OCI-LY7 (cell line): Measurements from ENCODE around the gene SLC6A18. TPM values are rescaled to one million over a fixed set of nuclear protein-coding genes. Genes with fewer than 3 reads are reported as not detected.

Experiments
- BruUV-seq: library from RNA; stranded (reverse); fragments of 400-500 nt; replicated peaks from 2 replicates; lab custom pipeline; 2021; lab: Mats Ljungman, UMichigan
- CTCF ChIA-PET: fragments of 300-600 bp; sonication (Branson Sonifier 250); formaldehyde crosslinking; loops from one replicate; lab custom pipeline; 2022; ENCODE audit warnings: antibody characterized with exemption; ENCODE audit not compliant: unreplicated experiment; lab: Charles Lee
- POLR2A ChIA-PET: fragments of 300-600 bp; sonication (Branson Sonifier 250); formaldehyde crosslinking; loops from one replicate; lab custom pipeline; 2022; ENCODE audit warnings: antibody characterized with exemption; lab: Charles Lee
- DNase-seq: peaks from one replicate; pipeline ENCODE4 v3.0.0-alpha.2; 2015; ENCODE audit warnings: low spot score
- H2AFZ ChIP-seq: fragments of 200-600 bp; sonication (generic), shearing (Covaris generic); 2 replicates; pipeline ENCODE4 v1.6.1; 2014; ENCODE audit warnings: mild to moderate bottlenecking, antibody characterized with exemption, low read length, moderate library complexity
- H3K27ac ChIP-seq: fragments of 200-600 bp; sonication (generic); 2 replicates; pipeline ENCODE4 v1.5.1; 2014; ENCODE audit warnings: mixed run types, low read depth, mild to moderate bottlenecking, moderate library complexity, low read length, inconsistent platforms; ENCODE audit not compliant: poor library complexity, severe bottlenecking
- H3K36me3 ChIP-seq: fragments of 200-600 bp; sonication (generic); 2 replicates; pipeline ENCODE4 v1.6.1; 2014; ENCODE audit warnings: mild to moderate bottlenecking, antibody characterized with exemption, low read length, moderate library complexity, mixed read lengths; ENCODE audit not compliant: insufficient read depth
- H3K4me1 ChIP-seq: fragments of 200-600 bp; sonication (generic); 2 replicates; pipeline ENCODE4 v1.5.1; 2014; ENCODE audit warnings: mild to moderate bottlenecking, low read length; ENCODE audit not compliant: insufficient read depth, poor library complexity, severe bottlenecking
- H3K4me2 ChIP-seq: fragments of 200-600 bp; sonication (generic); 2 replicates; pipeline ENCODE4 v1.6.1; 2014; ENCODE audit warnings: mild to moderate bottlenecking, low read length
- H3K4me3 ChIP-seq: fragments of 200-600 bp; sonication (generic); 2 replicates; pipeline ENCODE4 v1.5.1; 2014; ENCODE audit warnings: mild to moderate bottlenecking, low read depth, low read length; ENCODE audit not compliant: poor library complexity, severe bottlenecking
- H3K79me2 ChIP-seq: fragments of 200-600 bp; sonication (generic); 2 replicates; pipeline ENCODE4 v1.6.1; 2016; ENCODE audit warnings: low read depth, mild to moderate bottlenecking, low read length, moderate library complexity, mixed read lengths; ENCODE audit not compliant: insufficient read depth
- H3K9me2 ChIP-seq: fragments of 200-600 bp; sonication (generic); 2 replicates; pipeline ENCODE4 v1.6.1; 2016; ENCODE audit warnings: mild to moderate bottlenecking, low read length, mixed read lengths; ENCODE audit not compliant: insufficient read depth
- H3K9me3 ChIP-seq: fragments of 200-600 bp; sonication (generic); 2 replicates; pipeline ENCODE4 v1.6.1; 2014; ENCODE audit warnings: mild to moderate bottlenecking, mixed run types, low read length, mixed read lengths
- H4K20me1 ChIP-seq: fragments of 200-600 bp; sonication (generic); 2 replicates; pipeline ENCODE4 v1.6.1; 2014; ENCODE audit warnings: mild to moderate bottlenecking, antibody characterized with exemption, low read length, moderate library complexity, mixed read lengths; ENCODE audit not compliant: insufficient read depth
- EZH2phosphoT487 ChIP-seq: fragments of 200-600 bp; sonication (generic); IDR thresholded peaks from 2 replicates; pipeline ENCODE4 v1.6.1; 2018; ENCODE audit warnings: low read depth, borderline replicate concordance, mild to moderate bottlenecking, mixed run types, antibody characterized with exemption, low read length, moderate library complexity, mixed read lengths
- intact Hi-C: fragments of 100-400 bp; cut with micrococcal nuclease; formaldehyde crosslinking; loops from one replicate; pipeline ENCODE4 v1.10.0; 2022; ENCODE audit not compliant: unreplicated experiment
- total RNA-seq, 2 experiments: library from RNA; depleted of rRNA in 1 of 2; stranded (reverse); fragments of >200 nt in 1 of 2; shearing (Covaris generic) in 1 of 2; gene quantifications; 2 replicates each; pipeline ENCODE4 v1.2.3, GENCODE V29; 2014 to 2022
- TF ChIP-seq, protein P1 (sequence below): fragments of 200-600 bp; sonication (generic); conservative IDR thresholded peaks from 2 replicates; pipeline ENCODE4 v1.5.1; 2014; ENCODE audit warnings: mild to moderate bottlenecking, antibody characterized with exemption, low read length, moderate library complexity, mixed read lengths

The SLC6A18 gene
- total RNA-seq, 2 experiments from 2014 or later = not detected

DNA sequence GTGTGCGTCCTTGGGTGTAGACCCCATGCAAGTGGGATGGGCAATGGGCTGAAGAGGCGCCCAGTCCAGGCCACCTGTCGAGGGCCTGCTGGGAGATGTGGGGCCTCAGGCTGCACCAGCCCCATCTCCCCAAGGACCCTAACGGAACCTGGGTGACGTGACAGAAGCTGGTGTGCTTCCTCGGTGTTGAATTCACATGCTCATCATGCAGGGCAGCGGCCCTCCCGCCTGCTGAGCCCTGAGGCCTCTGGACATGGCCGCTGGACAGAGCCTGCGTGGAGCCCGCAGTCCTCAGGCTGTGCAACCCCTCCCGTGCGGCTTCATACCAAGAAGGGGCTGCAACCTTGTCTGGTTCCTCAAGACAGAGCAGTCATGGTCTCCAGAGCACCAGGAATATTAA lies 42.9 kb downstream of the SLC6A18 start:
- Histone ChIP-seq H3K4me2 (no peak overlapping the region), H3K27ac (no peak overlapping the region), H3K9me2 (no peaks in the 10 kb centered on the region), H3K9me3 (no peaks in the 10 kb centered on the region), H3K79me2 (no peaks in the 10 kb centered on the region), H3K4me3 (no peak overlapping the region), H2AFZ (no peak overlapping the region), H4K20me1 (no peaks in the 10 kb centered on the region; the same call in 1 of the 2 replicates), H3K36me3 (peaks cover 90% of the 10 kb centered on the region), H3K4me1 (no peaks in the 10 kb centered on the region)
- intact Hi-C loops = no loop called here
- TF ChIP-seq, protein P1, sequence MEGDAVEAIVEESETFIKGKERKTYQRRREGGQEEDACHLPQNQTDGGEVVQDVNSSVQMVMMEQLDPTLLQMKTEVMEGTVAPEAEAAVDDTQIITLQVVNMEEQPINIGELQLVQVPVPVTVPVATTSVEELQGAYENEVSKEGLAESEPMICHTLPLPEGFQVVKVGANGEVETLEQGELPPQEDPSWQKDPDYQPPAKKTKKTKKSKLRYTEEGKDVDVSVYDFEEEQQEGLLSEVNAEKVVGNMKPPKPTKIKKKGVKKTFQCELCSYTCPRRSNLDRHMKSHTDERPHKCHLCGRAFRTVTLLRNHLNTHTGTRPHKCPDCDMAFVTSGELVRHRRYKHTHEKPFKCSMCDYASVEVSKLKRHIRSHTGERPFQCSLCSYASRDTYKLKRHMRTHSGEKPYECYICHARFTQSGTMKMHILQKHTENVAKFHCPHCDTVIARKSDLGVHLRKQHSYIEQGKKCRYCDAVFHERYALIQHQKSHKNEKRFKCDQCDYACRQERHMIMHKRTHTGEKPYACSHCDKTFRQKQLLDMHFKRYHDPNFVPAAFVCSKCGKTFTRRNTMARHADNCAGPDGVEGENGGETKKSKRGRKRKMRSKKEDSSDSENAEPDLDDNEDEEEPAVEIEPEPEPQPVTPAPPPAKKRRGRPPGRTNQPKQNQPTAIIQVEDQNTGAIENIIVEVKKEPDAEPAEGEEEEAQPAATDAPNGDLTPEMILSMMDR = no peak
- no peak for TF ChIP-seq EZH2phosphoT487
- DNase-seq = no peak
- BruUV-seq = no TSS peak
- ChIA-PET CTCF (no interaction called here), POLR2A (no interaction called here)

DNA sequence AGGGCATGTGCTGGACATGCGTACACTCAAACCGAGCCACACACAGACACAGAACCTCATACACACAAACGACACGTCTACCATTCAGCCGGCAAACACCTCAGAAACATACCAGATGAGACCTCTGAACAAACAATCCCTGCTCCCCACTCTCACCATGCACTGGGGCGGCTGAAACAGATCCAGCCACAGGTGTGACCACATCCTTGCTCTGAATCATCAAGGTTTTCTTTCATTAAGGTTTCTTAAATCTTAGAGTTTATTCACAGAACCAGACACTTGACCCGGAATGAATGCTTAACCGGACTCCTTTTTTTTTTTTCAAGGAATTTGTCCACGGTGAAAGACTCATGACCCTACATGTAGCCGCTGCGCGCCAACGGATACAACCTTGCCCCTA lies 43.5 kb downstream of the SLC6A18 start:
- Histone ChIP-seq H3K4me3 (no peak overlapping the region), H3K27ac (no peak overlapping the region), H3K79me2 (peaks cover under 1% of the 10 kb centered on the region), H3K9me3 (no peaks in the 10 kb centered on the region), H3K9me2 (no peaks in the 10 kb centered on the region), H3K4me1 (no peaks in the 10 kb centered on the region), H3K36me3 (peaks cover 86% of the 10 kb centered on the region), H2AFZ (no peak overlapping the region), H3K4me2 (no peak overlapping the region), H4K20me1 (no peaks in the 10 kb centered on the region; the same call in 1 of the 2 replicates)
- TF ChIP-seq EZH2phosphoT487 = no peak
- TF ChIP-seq, protein P1 = no peak
- BruUV-seq = no TSS peak
- no peak for DNase-seq
- POLR2A ChIA-PET = no interaction called here
- intact Hi-C loops = no loop called here
- CTCF ChIA-PET = no interaction called here

DNA sequence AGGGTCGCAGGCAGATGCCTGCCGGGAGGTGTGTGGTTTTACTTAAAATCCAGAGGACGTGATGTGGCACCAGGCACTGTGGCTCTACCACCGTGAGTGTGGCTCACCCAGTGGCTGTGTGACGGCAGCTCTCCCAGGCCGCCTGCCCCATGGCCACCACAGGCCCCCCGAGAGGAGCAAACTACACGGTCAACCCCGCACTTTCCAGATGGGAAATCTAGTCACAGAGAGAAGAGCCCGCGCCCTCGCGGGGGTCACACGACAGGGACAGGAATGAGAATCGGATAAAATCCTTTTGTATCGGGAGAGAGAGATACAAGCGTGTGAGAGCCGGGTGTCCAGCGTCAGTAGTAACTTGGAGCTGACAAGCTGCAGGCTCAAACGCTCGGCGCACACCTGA lies 45.2 kb downstream of the SLC6A18 start:
- intact Hi-C loops = no loop called here

More for the DNA sequence above, 45.2 kb downstream of the SLC6A18 start:
- ChIA-PET POLR2A (no interaction called here), CTCF (no interaction called here)
- Histone ChIP-seq H3K36me3 (peaks cover 86% of the 10 kb centered on the region), H3K27ac (no peak overlapping the region), H4K20me1 (no peaks in the 10 kb centered on the region; the same call in 1 of the 2 replicates), H3K9me3 (no peaks in the 10 kb centered on the region), H2AFZ (no peak overlapping the region), H3K4me3 (no peak overlapping the region), H3K4me2 (no peak overlapping the region), H3K79me2 (peaks cover 18% of the 10 kb centered on the region), H3K9me2 (no peaks in the 10 kb centered on the region), H3K4me1 (no peaks in the 10 kb centered on the region)
- no TSS peak for BruUV-seq
- no peak for DNase-seq
- TF ChIP-seq, protein P1 = no peak
- TF ChIP-seq EZH2phosphoT487 = no peak
